AG04449 (cell line): ENCODE measurements around the gene TRIM71.

Experiments used
- CTCF ChIA-PET: fragments of 350-600 bp; formaldehyde crosslinking; extraction: SDS; loops from one replicate; lab custom pipeline; 2021; ENCODE audit warnings: antibody characterized with exemption; lab: Yijun Ruan, JAX
- POLR2A ChIA-PET: fragments of 400-600, 350-600 bp; formaldehyde crosslinking; extraction: SDS; loops from one replicate; lab custom pipeline; 2020; ENCODE audit warnings: antibody characterized with exemption, inconsistent platforms; lab: Yijun Ruan, JAX
- DNase-seq: peaks from one replicate; pipeline ENCODE4 v3.0.0-alpha.2; 2010; ENCODE audit warnings: low read depth, low spot score
- H3K4me3 ChIP-seq: 2 replicates; pipeline ENCODE4 v1.5.1; 2011; ENCODE audit warnings: low read depth, mild to moderate bottlenecking, control low read depth, low read length
- TF ChIP-seq, protein P1 (sequence below): IDR thresholded peaks from one replicate; pipeline ENCODE4 v1.5.1; 2011; ENCODE audit warnings: mild to moderate bottlenecking, moderate library complexity, low read length, control low read depth, inconsistent platforms; ENCODE audit not compliant: insufficient read depth; ENCODE audit errors: missing control alignments

The TRIM71 gene

GRCh38 chr3:32873531-32874130, 55.8 kb downstream of the TRIM71 start:
- TF ChIP-seq, protein P1, sequence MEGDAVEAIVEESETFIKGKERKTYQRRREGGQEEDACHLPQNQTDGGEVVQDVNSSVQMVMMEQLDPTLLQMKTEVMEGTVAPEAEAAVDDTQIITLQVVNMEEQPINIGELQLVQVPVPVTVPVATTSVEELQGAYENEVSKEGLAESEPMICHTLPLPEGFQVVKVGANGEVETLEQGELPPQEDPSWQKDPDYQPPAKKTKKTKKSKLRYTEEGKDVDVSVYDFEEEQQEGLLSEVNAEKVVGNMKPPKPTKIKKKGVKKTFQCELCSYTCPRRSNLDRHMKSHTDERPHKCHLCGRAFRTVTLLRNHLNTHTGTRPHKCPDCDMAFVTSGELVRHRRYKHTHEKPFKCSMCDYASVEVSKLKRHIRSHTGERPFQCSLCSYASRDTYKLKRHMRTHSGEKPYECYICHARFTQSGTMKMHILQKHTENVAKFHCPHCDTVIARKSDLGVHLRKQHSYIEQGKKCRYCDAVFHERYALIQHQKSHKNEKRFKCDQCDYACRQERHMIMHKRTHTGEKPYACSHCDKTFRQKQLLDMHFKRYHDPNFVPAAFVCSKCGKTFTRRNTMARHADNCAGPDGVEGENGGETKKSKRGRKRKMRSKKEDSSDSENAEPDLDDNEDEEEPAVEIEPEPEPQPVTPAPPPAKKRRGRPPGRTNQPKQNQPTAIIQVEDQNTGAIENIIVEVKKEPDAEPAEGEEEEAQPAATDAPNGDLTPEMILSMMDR: no peak
- ChIA-PET POLR2A (no interaction called here), CTCF (interaction anchor here (1.5 kb wide), 1 partner anchor 29 kb away, joined by 3 read pairs; no protein-coding TSS in a partner anchor)
- no peak for DNase-seq
- no peak overlapping the region for H3K4me3 ChIP-seq

DNA sequence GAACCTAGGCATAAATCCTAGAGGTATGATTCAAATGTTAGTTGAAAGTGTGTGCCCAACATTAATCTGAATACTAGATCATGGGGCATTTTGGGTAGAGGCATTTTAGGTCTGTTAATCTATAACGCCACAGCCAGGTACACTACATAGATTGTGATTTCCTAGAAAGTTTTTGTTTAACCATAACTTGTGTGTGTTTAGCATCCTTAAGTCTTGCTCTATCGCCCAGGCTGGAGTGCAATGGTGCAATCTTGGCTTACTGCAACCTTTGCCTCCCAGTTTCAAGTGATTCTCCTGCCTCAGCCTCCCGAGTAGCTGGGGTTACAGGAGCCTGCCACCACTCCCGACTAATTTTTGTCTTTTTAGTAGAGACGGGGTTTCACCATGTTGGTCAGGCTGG, 59.1 kb downstream of the TRIM71 start:
- H3K4me3 ChIP-seq: no peak overlapping the region
- DNase-seq: no peak
- TF ChIP-seq, protein P1: no peak
- CTCF ChIA-PET: no interaction called here
- POLR2A ChIA-PET: no interaction called here

DNA sequence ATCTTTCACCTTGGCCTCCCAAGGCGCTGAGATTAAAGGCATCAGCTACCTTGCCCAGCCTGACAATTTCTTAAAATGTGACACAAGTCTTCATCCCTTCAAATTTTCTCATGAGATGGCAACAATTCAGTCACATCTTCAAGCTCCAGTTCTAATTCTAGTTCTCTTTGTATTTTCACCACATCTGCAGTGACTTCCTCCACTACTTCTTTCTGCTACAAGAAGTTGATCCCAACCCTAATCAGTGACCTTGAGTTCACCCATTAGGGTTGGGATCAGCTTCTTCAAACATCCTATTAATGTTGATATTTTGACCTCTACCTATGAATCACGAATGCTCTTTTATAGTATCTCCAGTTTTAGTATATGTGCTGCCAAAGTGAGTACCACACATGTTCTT, 59.8 kb downstream of the TRIM71 start:
- POLR2A ChIA-PET: no interaction called here
- DNase-seq: no peak
- no peak overlapping the region for H3K4me3 ChIP-seq
- TF ChIP-seq, protein P1: no peak
- CTCF ChIA-PET: no interaction called here

GRCh38 chr3:32880225-32880624, 62.4 kb downstream of the TRIM71 start:
- no peak for DNase-seq
- ChIA-PET POLR2A (no interaction called here), CTCF (interaction anchor here (0.7 kb wide), 1 partner anchor 10 kb away, joined by 3 read pairs; no protein-coding TSS in a partner anchor)
- TF ChIP-seq, protein P1: no peak
- H3K4me3 ChIP-seq: no peak overlapping the region

- CTCF ChIA-PET: no interaction called here
- TF ChIP-seq, protein P1: no peak
- no peak overlapping the region for H3K4me3 ChIP-seq
- POLR2A ChIA-PET: no interaction called here
- no peak for DNase-seq
Measured at GRCh38 chr3:32881624-32882023, 63.8 kb downstream of the TRIM71 start.

DNA sequence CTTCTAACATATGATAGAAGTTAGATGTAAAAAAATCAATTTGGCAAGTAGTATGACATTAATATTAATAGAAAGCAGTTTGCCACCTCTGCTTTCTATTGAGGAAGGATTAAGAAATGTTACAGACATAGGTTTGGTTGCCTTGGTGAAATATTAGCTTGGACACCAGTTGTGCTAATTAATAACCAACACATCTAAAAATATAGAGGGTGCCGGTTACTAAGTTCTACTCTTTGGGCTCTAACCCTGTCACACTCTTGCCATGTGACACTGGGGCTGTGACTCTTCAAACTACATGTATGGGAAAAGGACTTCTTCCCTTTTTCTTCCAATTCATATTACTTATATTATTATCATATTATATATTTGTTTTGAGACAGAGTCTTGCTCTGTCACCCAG, 64.4 kb downstream of the TRIM71 start:
- no peak overlapping the region for H3K4me3 ChIP-seq
- TF ChIP-seq, protein P1: no peak
- ChIA-PET POLR2A (no interaction called here), CTCF (no interaction called here)
- DNase-seq: no peak
